NCI-H1436 treated with DMSO at 0.1 percent for 48 hours (cell line): ENCODE measurements around the gene RAB24.
"Not testable (repeated sequence)": the region's sequence is repeated elsewhere in the genome, so short reads cannot be mapped to it uniquely, and the experiment has no call there.

Source experiments
- DNase-seq: peaks from one replicate; lab custom pipeline; 2025; lab: John Stamatoyannopoulos, UW

The RAB24 gene

GRCh38 chr5:177293819-177294581 lies 9.5 kb downstream of the RAB24 start:
- DNase-seq: no peak

GRCh38 chr5:177291735-177292134 lies 11.8 kb downstream of the RAB24 start:
- DNase-seq: no peak

GRCh38 chr5:177290816-177291596 lies 12.5 kb downstream of the RAB24 start:
- DNase-seq: no peak

- no peak for DNase-seq
Measured at GRCh38 chr5:177288191-177288590, 15.3 kb downstream of the RAB24 start.

- no peak for DNase-seq
Measured at GRCh38 chr5:177276886-177277285, 26.6 kb downstream of the RAB24 start.

- no peak for DNase-seq
Measured at GRCh38 chr5:177275883-177276282, 27.6 kb downstream of the RAB24 start.

- DNase-seq: no peak
Measured at GRCh38 chr5:177271113-177271512, 32.4 kb downstream of the RAB24 start.

GRCh38 chr5:177270653-177271052 lies 32.9 kb downstream of the RAB24 start:
- DNase-seq: no peak

GRCh38 chr5:177269976-177270375 lies 33.5 kb downstream of the RAB24 start:
- DNase-seq: no peak

GRCh38 chr5:177269232-177269895 lies 34.2 kb downstream of the RAB24 start:
- no peak for DNase-seq

- DNase-seq: no peak
Measured at GRCh38 chr5:177265395-177265794, 38.1 kb downstream of the RAB24 start.

GRCh38 chr5:177264178-177264577 lies 39.3 kb downstream of the RAB24 start:
- DNase-seq: no peak

- no peak for DNase-seq
Measured at GRCh38 chr5:177261510-177261909, 42.0 kb downstream of the RAB24 start.

- no peak for DNase-seq
Measured at GRCh38 chr5:177260961-177261360, 42.6 kb downstream of the RAB24 start.

GRCh38 chr5:177258711-177259110 lies 44.8 kb downstream of the RAB24 start:
- DNase-seq: not testable (repeated sequence)

- DNase-seq: no peak
Measured at GRCh38 chr5:177256296-177256695, 47.2 kb downstream of the RAB24 start.

- no peak for DNase-seq
Measured at GRCh38 chr5:177253252-177253651, 50.3 kb downstream of the RAB24 start.
